Muscle layer of colon (tissue), 2 donors: Measurements from ENCODE around the gene SLC12A7.

ENCODE experiments used
- H3K27ac ChIP-seq: one replicate; pipeline ENCODE4 v1.7.0; 2013; ENCODE audit warnings: low read depth, mild to moderate bottlenecking, low read length, moderate library complexity
- H3K27me3 ChIP-seq, 2 donors: one replicate each; pipeline ENCODE4 v1.7.0; 2013; ENCODE audit warnings: low read length in 2 of 2, mild to moderate bottlenecking in 2 of 2; ENCODE audit not compliant: insufficient read depth in 2 of 2, control insufficient read depth in 1 of 2
- H3K36me3 ChIP-seq: one replicate; pipeline ENCODE4 v1.7.0; 2013; ENCODE audit warnings: mild to moderate bottlenecking, low read length; ENCODE audit not compliant: insufficient read depth
- H3K4me1 ChIP-seq: one replicate; pipeline ENCODE4 v1.7.0; 2013; ENCODE audit warnings: mild to moderate bottlenecking, low read length; ENCODE audit not compliant: insufficient read depth
- H3K4me3 ChIP-seq, 2 donors: one replicate each; pipeline ENCODE4 v1.7.0; 2013; ENCODE audit warnings: low read length in 2 of 2, low read depth in 1 of 2, mild to moderate bottlenecking in 1 of 2, moderate library complexity in 1 of 2
- H3K9ac ChIP-seq: one replicate; pipeline ENCODE4 v1.7.0; 2013; ENCODE audit warnings: low read length
- H3K9me3 ChIP-seq: one replicate; pipeline ENCODE4 v1.7.0; 2013; ENCODE audit warnings: mild to moderate bottlenecking, low read length
- donor health status: abdominal sarcoma.
- donor health status: Adenocarcinoma of cecum.

The SLC12A7 gene

DNA sequence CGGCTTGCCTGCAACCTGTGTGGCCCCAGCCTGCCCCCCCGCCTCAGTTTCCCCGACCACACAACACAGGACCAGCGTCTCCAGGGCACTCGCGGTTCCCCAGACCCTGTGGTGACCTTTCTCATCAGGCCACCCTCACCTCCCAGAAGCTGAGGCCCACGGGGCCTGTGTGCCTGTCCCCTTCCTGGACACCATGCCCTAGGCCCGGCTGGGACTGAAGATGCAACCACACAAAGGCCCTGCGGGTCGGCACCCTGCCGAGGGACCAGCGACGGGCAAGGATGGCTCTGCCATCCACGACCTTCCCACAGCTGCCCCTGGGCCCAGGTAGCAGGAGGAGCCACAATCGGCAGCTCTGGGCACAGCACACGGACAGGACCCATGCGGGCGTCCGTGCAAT, 34.8 kb downstream of the SLC12A7 start:
- no peaks in the 10 kb centered on the region for H3K4me1 ChIP-seq
- no peak overlapping the region for H3K27ac ChIP-seq
- H3K9ac ChIP-seq, result no peak overlapping the region
- no peaks in the 10 kb centered on the region for H3K27me3 ChIP-seq
- H3K4me3 ChIP-seq, result no peak overlapping the region
- no peaks in the 10 kb centered on the region for H3K9me3 ChIP-seq
- H3K36me3 ChIP-seq, result peaks cover 26% of the 10 kb centered on the region

DNA sequence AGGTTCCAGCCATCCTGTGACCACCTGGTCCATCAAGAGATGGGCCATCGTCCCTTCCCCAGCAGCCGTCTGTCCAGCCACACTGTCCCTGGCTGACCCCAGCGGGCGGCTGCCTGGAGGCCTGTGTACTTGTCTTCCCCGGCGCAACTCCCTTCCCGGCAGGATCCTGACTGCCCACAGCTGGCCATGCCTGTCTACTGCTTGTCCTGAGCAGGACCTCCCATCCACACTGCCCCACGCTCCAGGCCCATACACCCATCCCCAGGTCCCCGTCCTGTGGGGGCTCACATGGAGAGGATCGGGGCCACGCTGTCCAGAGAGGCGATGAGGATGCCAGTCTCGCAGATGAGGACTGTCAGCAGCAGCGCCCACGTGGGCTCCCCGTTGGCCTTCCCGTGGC, 35.5 kb downstream of the SLC12A7 start:
- Histone ChIP-seq H3K4me1 (no peaks in the 10 kb centered on the region), H3K36me3 (peaks cover 25% of the 10 kb centered on the region), H3K4me3 (no peak overlapping the region), H3K9ac (no peak overlapping the region), H3K9me3 (no peaks in the 10 kb centered on the region), H3K27ac (no peak overlapping the region), H3K27me3 (no peaks in the 10 kb centered on the region)

DNA sequence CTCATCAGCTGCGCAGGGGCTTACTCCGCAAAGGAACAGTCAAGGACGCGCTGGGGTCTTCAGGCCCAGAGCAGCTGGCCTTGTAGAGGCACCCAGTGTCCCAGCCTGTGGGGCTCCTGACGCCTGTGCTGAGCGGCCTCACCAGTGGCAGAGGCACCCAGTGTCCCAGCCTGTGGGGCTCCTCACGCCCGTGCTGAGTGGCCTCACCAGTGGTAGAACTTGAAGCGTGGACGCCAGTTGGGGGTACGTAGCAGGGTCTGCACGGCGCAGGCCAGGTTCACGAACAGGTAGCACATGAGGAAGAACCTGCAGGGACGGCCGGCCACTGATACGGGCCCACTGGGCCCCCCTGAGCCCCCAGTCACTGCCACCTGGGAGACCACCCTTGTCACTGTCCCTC, 35.9 kb downstream of the SLC12A7 start:
- H3K9ac ChIP-seq, result no peak overlapping the region
- no peaks in the 10 kb centered on the region for H3K4me1 ChIP-seq
- H3K9me3 ChIP-seq, result no peaks in the 10 kb centered on the region
- no peak overlapping the region for H3K27ac ChIP-seq
- H3K36me3 ChIP-seq, result peaks cover 20% of the 10 kb centered on the region
- no peak overlapping the region for H3K4me3 ChIP-seq
- no peaks in the 10 kb centered on the region for H3K27me3 ChIP-seq

- H3K4me3 ChIP-seq, result no peak overlapping the region
- no peak overlapping the region for H3K27ac ChIP-seq
- H3K4me1 ChIP-seq, result no peaks in the 10 kb centered on the region
- no peak overlapping the region for H3K9ac ChIP-seq
- H3K36me3 ChIP-seq, result peaks cover 19% of the 10 kb centered on the region
- H3K27me3 ChIP-seq, result no peaks in the 10 kb centered on the region
- no peaks in the 10 kb centered on the region for H3K9me3 ChIP-seq
These were observed 36.3 kb downstream of the SLC12A7 start for GRCh38 chr5:1075555-1075881.

DNA sequence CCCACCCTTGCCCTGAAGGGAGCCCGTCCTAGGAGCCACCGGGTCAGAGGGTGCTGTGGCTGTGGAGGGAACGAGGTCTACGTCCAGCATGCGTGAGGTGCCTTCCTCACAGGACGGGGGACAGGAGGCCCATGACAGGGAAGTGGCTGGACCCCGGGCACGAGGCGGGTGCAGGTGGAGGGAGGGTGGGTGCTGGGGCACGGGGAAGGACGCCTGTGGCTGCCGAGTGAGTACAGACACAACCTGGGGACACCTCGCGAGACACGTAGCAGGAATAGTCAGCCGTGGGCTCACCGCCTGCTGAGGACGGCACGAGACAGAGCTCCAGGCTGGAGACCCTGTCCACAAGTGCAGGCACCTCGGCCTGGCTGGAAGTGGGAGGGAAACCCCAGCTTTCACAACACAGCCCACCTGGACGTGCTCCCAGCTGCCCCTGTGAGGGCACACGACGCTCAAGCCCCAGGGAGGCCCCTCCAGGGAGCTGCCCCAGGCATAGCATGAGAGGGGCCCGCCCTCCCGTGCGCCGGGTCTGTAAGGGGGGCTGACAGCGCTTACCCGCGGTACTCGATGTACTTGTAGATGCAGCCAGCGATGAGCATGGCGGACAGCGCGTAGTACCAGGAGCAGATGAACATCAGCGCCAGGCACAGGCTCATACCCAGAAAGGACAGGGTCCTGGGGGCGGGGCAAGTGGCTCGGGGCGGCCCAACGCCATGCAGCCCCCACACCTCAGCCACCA, 36.9 kb downstream of the SLC12A7 start:
- no peaks in the 10 kb centered on the region for H3K9me3 ChIP-seq
- no peak overlapping the region for H3K27ac ChIP-seq
- no peaks in the 10 kb centered on the region for H3K4me1 ChIP-seq
- H3K27me3 ChIP-seq, result no peaks in the 10 kb centered on the region
- H3K9ac ChIP-seq, result no peak overlapping the region
- H3K4me3 ChIP-seq, result no peak overlapping the region
- peaks cover 19% of the 10 kb centered on the region for H3K36me3 ChIP-seq

DNA sequence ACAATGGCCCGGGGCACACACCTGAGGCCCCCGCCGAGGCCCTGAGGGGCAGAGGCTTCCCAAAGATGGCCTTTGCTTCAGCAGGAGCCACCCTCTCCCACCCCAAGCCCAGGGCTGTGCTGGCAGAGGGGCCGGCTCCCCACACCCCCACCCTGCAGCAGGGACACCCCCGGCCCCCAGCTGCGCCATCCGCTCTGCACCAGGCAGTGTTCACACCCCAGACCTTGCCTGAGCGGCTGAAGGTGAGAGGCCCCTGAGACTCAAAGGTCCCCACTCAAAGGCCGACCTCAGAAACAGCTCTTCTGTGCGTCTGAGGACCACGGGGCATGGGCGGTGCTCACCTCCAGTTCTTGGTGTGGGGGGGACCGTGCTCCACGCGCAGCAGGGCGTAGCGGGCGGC, 37.6 kb downstream of the SLC12A7 start:
- H3K36me3 ChIP-seq, result peaks cover 22% of the 10 kb centered on the region
- no peak overlapping the region for H3K4me3 ChIP-seq
- no peaks in the 10 kb centered on the region for H3K27me3 ChIP-seq
- no peaks in the 10 kb centered on the region for H3K4me1 ChIP-seq
- H3K9ac ChIP-seq, result no peak overlapping the region
- no peak overlapping the region for H3K27ac ChIP-seq
- H3K9me3 ChIP-seq, result no peaks in the 10 kb centered on the region

- Histone ChIP-seq H3K4me1 (no peaks in the 10 kb centered on the region), H3K9ac (no peak overlapping the region), H3K9me3 (no peaks in the 10 kb centered on the region), H3K4me3 (no peak overlapping the region), H3K36me3 (peaks cover 22% of the 10 kb centered on the region), H3K27me3 (no peaks in the 10 kb centered on the region), H3K27ac (no peak overlapping the region)
These were observed 38.4 kb downstream of the SLC12A7 start for GRCh38 chr5:1073239-1074102.

- no peak overlapping the region for H3K27ac ChIP-seq
- no peaks in the 10 kb centered on the region for H3K4me1 ChIP-seq
- no peak overlapping the region for H3K4me3 ChIP-seq
- H3K9me3 ChIP-seq, result no peaks in the 10 kb centered on the region
- H3K36me3 ChIP-seq, result peaks cover 17% of the 10 kb centered on the region
- no peak overlapping the region for H3K9ac ChIP-seq
- no peaks in the 10 kb centered on the region for H3K27me3 ChIP-seq
These were observed 42.2 kb downstream of the SLC12A7 start for GRCh38 chr5:1069720-1070088.

- peaks cover 12% of the 10 kb centered on the region for H3K36me3 ChIP-seq
- H3K4me1 ChIP-seq, result no peaks in the 10 kb centered on the region
- H3K27me3 ChIP-seq, result no peaks in the 10 kb centered on the region
- no peak overlapping the region for H3K4me3 ChIP-seq
- H3K9ac ChIP-seq, result no peak overlapping the region
- H3K9me3 ChIP-seq, result no peaks in the 10 kb centered on the region
- H3K27ac ChIP-seq, result no peak overlapping the region
These were observed 42.8 kb downstream of the SLC12A7 start for GRCh38 chr5:1068895-1069719.

DNA sequence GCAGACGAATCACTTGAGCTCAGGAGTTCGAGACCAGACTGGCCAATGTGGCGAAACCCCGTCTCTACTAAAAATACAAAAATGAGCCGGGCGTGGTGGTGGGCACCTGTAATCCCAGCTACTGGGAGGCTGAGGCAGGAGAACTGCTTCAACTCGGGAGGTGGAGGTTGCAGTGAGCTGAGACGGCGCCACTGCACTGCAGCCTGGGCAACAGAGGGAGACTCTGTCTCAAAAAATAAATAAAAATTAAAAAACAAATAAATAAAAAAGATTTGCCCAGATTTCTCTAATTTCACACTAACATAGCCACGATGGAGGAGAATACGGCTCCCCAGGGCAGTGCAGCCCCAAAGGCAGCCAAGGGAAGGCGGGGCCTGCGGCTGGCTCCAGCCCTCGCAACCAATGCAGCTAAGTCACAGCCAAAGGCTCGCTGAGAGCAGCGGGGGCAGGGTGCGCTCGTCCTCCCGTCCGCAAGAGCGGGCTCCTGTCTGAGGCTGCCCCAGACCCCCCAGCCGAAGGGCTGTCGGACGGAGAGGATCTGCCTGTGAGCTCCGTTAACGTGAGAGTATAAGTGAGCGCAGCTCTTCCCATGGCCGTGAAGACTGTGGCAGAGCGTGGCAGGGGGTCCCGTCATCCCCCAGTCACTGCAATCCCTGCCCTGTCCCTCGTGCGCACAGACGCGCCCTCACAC, 43.5 kb downstream of the SLC12A7 start:
- no peak overlapping the region for H3K9ac ChIP-seq
- H3K27ac ChIP-seq, result no peak overlapping the region
- peaks cover 6% of the 10 kb centered on the region for H3K36me3 ChIP-seq
- no peaks in the 10 kb centered on the region for H3K27me3 ChIP-seq
- H3K4me1 ChIP-seq, result no peaks in the 10 kb centered on the region
- no peaks in the 10 kb centered on the region for H3K9me3 ChIP-seq
- no peak overlapping the region for H3K4me3 ChIP-seq
